CD4-positive, CD25-positive, alpha-beta regulatory T cell (primary cell): Measurements from ENCODE around the gene ARID5A. TPM values are rescaled to one million over a fixed set of nuclear protein-coding genes. Genes with fewer than 3 reads are reported as not detected.

ENCODE experiments used
- ATAC-seq, 2 donors: fragments of 150-1000 bp; cut with Tn5 transposase; one replicate each; pipeline ENCODE4 v1.10.0; 2021; ENCODE audit warnings: low read depth in 2 of 2, moderate number of reproducible peaks in 2 of 2, moderate library complexity in 1 of 2
- DNase-seq, 3 donors: peaks; one replicate each; pipeline versions ENCODE4 v3.0.0 to v3.0.0-alpha.2; 2012 to 2022; ENCODE audit warnings: mixed read lengths in 1 of 3
- H3K27ac ChIP-seq: one replicate; pipeline ENCODE4 v1.7.0; 2013; ENCODE audit warnings: mild to moderate bottlenecking, low read length; ENCODE audit not compliant: insufficient read depth, poor library complexity, severe bottlenecking
- H3K27me3 ChIP-seq: one replicate; pipeline ENCODE4 v1.7.0; 2013; ENCODE audit warnings: low read length; ENCODE audit not compliant: control insufficient read depth, insufficient read depth
- H3K36me3 ChIP-seq: one replicate; pipeline ENCODE4 v1.7.0; 2013; ENCODE audit warnings: mild to moderate bottlenecking, low read length, moderate library complexity; ENCODE audit not compliant: control insufficient read depth, insufficient read depth
- H3K4me1 ChIP-seq: 2 replicates; pipeline ENCODE4 v1.7.0; 2013; ENCODE audit warnings: mild to moderate bottlenecking, low read length; ENCODE audit not compliant: insufficient read depth, control insufficient read depth, poor library complexity, severe bottlenecking
- H3K4me3 ChIP-seq: one replicate; pipeline ENCODE4 v1.7.0; 2013; ENCODE audit warnings: low read depth, mild to moderate bottlenecking, low read length, moderate library complexity
- H3K9me3 ChIP-seq, 2 experiments: 1 replicate in 1 of 2; 2 replicates in 1 of 2; pipeline ENCODE4 v1.7.0; 2013; ENCODE audit warnings: low read length in 2 of 2, mild to moderate bottlenecking in 1 of 2, moderate library complexity in 1 of 2; ENCODE audit not compliant: control insufficient read depth in 2 of 2
- H3K27ac Mint-ChIP-seq, 3 donors: one replicate each; pipeline ENCODE4 v1.8.0; 2020 to 2022; ENCODE audit warnings: mild to moderate bottlenecking in 3 of 3, mixed read lengths in 3 of 3, moderate library complexity in 2 of 3
- H3K27me3 Mint-ChIP-seq: one replicate; pipeline ENCODE4 v1.8.0; 2022; ENCODE audit warnings: mild to moderate bottlenecking, mixed read lengths
- H3K36me3 Mint-ChIP-seq: one replicate; pipeline ENCODE4 v1.8.0; 2020; ENCODE audit warnings: mixed read lengths
- H3K4me1 Mint-ChIP-seq, 4 donors: one replicate each; pipeline ENCODE4 v1.8.0; 2020 to 2022; ENCODE audit warnings: mixed read lengths in 4 of 4, mild to moderate bottlenecking in 1 of 4
- H3K4me3 Mint-ChIP-seq, 4 donors: one replicate each; pipeline ENCODE4 v1.8.0; 2020 to 2022; ENCODE audit warnings: mild to moderate bottlenecking in 4 of 4, mixed read lengths in 4 of 4, moderate library complexity in 3 of 4
- H3K9me3 Mint-ChIP-seq, 7 donors: one replicate each; pipeline ENCODE4 v1.8.0; 2020 to 2022; ENCODE audit warnings: mixed read lengths in 7 of 7, mild to moderate bottlenecking in 3 of 7, moderate library complexity in 2 of 7
- polyA plus RNA-seq, 4 donors: library from polyadenylated mRNA; unstranded; fragments of 300-500 nt; fragmentation: Illumina TruSeq; gene quantifications; one replicate each; pipeline ENCODE4 v1.2.3, GENCODE V29; 2021
- total RNA-seq: library from RNA; stranded (reverse); gene quantifications from one replicate; pipeline ENCODE4 v1.2.3, GENCODE V29; 2022

ARID5A gene
- total and polyA plus RNA-seq, 5 donors from 2014 or later = 63.5 to 180 (median 82.1) TPM

DNA sequence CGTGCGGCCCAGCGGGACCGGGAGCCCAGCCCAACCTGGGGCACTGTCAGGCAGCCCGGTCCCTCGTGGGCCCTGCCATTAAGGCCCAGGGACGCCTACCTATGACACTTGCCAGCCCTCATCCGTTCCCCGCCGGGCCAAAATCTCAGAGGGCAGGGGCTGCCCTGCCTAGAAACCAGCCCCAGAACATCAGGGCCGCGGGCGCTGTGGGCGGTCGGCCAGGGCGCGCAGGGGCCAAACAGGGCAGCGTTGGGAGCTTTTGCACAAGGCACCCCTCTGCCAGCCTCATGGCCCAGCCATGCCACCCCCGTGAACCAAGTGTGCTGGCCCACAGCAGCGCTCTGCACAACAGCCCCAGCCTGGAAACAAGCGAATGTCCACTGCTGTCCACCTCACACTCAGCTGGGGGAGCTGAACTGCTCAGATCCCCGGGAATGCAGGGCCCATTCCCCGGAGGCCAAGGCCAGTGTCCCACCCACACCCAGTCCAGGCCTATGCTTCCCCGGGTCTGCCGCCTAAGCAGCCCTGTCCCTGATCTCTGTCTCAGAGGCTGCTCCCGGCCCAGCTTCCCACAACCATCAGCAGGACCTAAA is 27.9 kb upstream of the ARID5A start:
- peaks cover 0 to 16% (median 3%) of the 10 kb centered on the region in 4 donors for H3K4me1 Mint-ChIP-seq
- H3K4me3 ChIP-seq = no peak overlapping the region
- no peaks in the 10 kb centered on the region for H3K36me3 ChIP-seq
- H3K9me3 ChIP-seq = no peaks in the 10 kb centered on the region
- no peak for DNase-seq
- no peaks in the 10 kb centered on the region for H3K27me3 ChIP-seq
- H3K9me3 Mint-ChIP-seq = peaks cover 0 to 3% (median 0%) of the 10 kb centered on the region in 7 donors
- no peaks in the 10 kb centered on the region for H3K36me3 Mint-ChIP-seq
- peaks cover 11% of the 10 kb centered on the region for H3K4me1 ChIP-seq
- H3K27me3 Mint-ChIP-seq = peaks cover 6% of the 10 kb centered on the region
- H3K27ac ChIP-seq = no peak overlapping the region
- no peak overlapping the region for H3K4me3 Mint-ChIP-seq
- H3K27ac Mint-ChIP-seq = no peak overlapping the region
- ATAC-seq = no peak

GRCh38 chr2:96509114-96509846 is 27.3 kb upstream of the ARID5A start:
- no peaks in the 10 kb centered on the region for H3K36me3 ChIP-seq
- no peak overlapping the region for H3K27ac ChIP-seq
- Mint-ChIP-seq H3K9me3 (peaks cover 0 to 3% (median 0%) of the 10 kb centered on the region in 7 donors), H3K27me3 (peaks cover 6% of the 10 kb centered on the region), H3K36me3 (no peaks in the 10 kb centered on the region), H3K4me3 (peak overlapping the region in 1 of 4 donors; percentile 29), H3K4me1 (peaks cover 0 to 16% (median 3%) of the 10 kb centered on the region in 4 donors), H3K27ac (no peak overlapping the region)
- peaks cover 11% of the 10 kb centered on the region for H3K4me1 ChIP-seq
- H3K27me3 ChIP-seq = no peaks in the 10 kb centered on the region
- DNase-seq = peak in 2 of 3 donors; percentile 32 to 50
- H3K9me3 ChIP-seq = no peaks in the 10 kb centered on the region
- ATAC-seq = no peak
- H3K4me3 ChIP-seq = no peak overlapping the region

- H3K36me3 ChIP-seq = no peaks in the 10 kb centered on the region
- peaks cover 0 to 16% (median 3%) of the 10 kb centered on the region in 4 donors for H3K4me1 Mint-ChIP-seq
- H3K9me3 Mint-ChIP-seq = peaks cover 0 to 3% (median 0%) of the 10 kb centered on the region in 7 donors
- peaks cover 6% of the 10 kb centered on the region for H3K27me3 Mint-ChIP-seq
- no peak for DNase-seq
- no peaks in the 10 kb centered on the region for H3K27me3 ChIP-seq
- H3K4me3 ChIP-seq = no peak overlapping the region
- H3K36me3 Mint-ChIP-seq = no peaks in the 10 kb centered on the region
- no peak overlapping the region for H3K27ac ChIP-seq
- no peaks in the 10 kb centered on the region for H3K9me3 ChIP-seq
- ATAC-seq = no peak
- H3K4me1 ChIP-seq = peaks cover 11% of the 10 kb centered on the region
- H3K27ac Mint-ChIP-seq = no peak overlapping the region
- peak overlapping the region in 2 of 4 donors; percentile 36 to 64 for H3K4me3 Mint-ChIP-seq
Measured at GRCh38 chr2:96509847-96510230, 26.7 kb upstream of the ARID5A start.

- Mint-ChIP-seq H3K27ac (no peak overlapping the region), H3K36me3 (no peaks in the 10 kb centered on the region), H3K4me1 (peaks cover 0 to 16% (median 3%) of the 10 kb centered on the region in 4 donors), H3K4me3 (no peak overlapping the region), H3K27me3 (peaks cover 6% of the 10 kb centered on the region), H3K9me3 (peaks cover 0 to 3% (median 0%) of the 10 kb centered on the region in 7 donors)
- no peak for ATAC-seq
- no peaks in the 10 kb centered on the region for H3K27me3 ChIP-seq
- H3K9me3 ChIP-seq = no peaks in the 10 kb centered on the region
- H3K4me1 ChIP-seq = peaks cover 11% of the 10 kb centered on the region
- no peak overlapping the region for H3K4me3 ChIP-seq
- H3K36me3 ChIP-seq = no peaks in the 10 kb centered on the region
- DNase-seq = no peak
- no peak overlapping the region for H3K27ac ChIP-seq
Measured at GRCh38 chr2:96510931-96511595, 25.5 kb upstream of the ARID5A start.

DNA sequence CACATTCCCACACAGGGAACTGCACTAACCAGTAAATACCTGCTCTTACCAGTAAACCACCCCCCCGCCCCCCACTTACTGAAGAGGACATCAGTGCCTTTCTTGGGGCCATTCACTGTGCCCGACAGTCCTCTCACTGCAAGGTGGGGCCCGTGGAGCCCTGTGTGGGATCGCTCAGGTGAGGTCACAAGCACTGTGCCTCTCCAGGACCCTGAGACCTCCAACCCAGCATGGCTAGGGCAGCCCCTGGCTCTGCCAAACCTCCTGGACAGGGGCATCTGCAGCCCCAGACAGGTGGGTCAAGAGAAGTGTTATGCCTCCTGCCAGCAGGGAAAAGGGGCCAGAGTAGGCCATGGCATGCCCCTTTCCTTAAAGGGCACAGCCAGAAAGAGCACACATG is 24.7 kb upstream of the ARID5A start:
- H3K36me3 Mint-ChIP-seq = no peaks in the 10 kb centered on the region
- no peak overlapping the region for H3K4me3 Mint-ChIP-seq
- Histone ChIP-seq H3K4me1 (peaks cover 11% of the 10 kb centered on the region), H3K27me3 (no peaks in the 10 kb centered on the region), H3K9me3 (no peaks in the 10 kb centered on the region), H3K36me3 (no peaks in the 10 kb centered on the region), H3K4me3 (no peak overlapping the region), H3K27ac (no peak overlapping the region)
- ATAC-seq (no peak), DNase-seq (no peak)
- no peak overlapping the region for H3K27ac Mint-ChIP-seq
- H3K9me3 Mint-ChIP-seq = peaks cover 0 to 3% (median 0%) of the 10 kb centered on the region in 7 donors
- H3K27me3 Mint-ChIP-seq = peaks cover 6% of the 10 kb centered on the region
- peaks cover 0 to 16% (median 3%) of the 10 kb centered on the region in 4 donors for H3K4me1 Mint-ChIP-seq

DNA sequence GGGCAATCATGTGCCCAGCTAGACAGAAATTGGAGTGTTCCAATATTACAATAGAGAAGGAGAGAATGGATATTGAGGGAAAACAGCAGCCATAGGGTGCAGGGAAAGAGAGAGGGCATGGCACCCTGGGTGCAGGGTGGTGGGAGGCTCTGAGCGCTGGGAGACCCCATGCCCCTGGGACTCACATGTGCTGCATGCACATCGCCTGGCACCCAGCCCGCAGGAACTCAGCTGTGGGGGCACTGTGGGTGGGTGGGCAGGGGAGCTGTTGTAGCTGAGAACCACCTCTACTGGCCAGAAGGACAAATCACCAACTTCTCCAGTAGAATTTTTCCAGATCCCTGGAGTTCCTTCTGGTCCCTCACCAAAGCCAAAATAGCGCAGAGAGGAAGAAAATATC is 24.2 kb upstream of the ARID5A start:
- peaks cover 6% of the 10 kb centered on the region for H3K27me3 Mint-ChIP-seq
- peaks cover 0 to 5% (median 2%) of the 10 kb centered on the region in 7 donors for H3K9me3 Mint-ChIP-seq
- DNase-seq (no peak), ATAC-seq (no peak)
- H3K4me1 Mint-ChIP-seq = peaks cover 0 to 16% (median 5%) of the 10 kb centered on the region in 4 donors
- no peak overlapping the region for H3K27ac ChIP-seq
- no peak overlapping the region for H3K4me3 Mint-ChIP-seq
- H3K36me3 Mint-ChIP-seq = no peaks in the 10 kb centered on the region
- H3K9me3 ChIP-seq = peaks cover 0 to 4% of the 10 kb centered on the region in 2 experiments
- no peak overlapping the region for H3K27ac Mint-ChIP-seq
- H3K4me3 ChIP-seq = no peak overlapping the region
- no peaks in the 10 kb centered on the region for H3K36me3 ChIP-seq
- peaks cover 11% of the 10 kb centered on the region for H3K4me1 ChIP-seq
- H3K27me3 ChIP-seq = no peaks in the 10 kb centered on the region

DNA sequence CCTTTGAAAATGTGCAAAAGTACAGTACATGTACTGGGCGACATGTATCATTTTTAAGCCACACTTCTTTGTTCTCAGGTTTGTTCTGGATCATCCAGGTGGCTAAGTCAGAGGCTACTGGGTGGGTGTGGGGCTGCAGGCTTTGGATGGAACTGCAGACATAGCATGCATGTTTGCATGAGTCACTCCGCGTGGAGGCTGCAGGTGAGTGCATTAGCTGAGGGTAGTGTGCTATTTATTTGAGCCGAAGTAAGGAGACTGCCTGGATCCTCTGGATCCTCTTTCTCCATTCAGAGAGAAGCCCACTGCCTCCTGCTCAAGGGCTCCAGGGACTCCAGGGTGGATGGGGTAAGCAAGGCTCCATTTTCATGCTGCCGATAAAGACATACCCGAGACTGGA is 22.0 kb upstream of the ARID5A start:
- Histone ChIP-seq H3K36me3 (no peaks in the 10 kb centered on the region), H3K9me3 (peaks cover 0 to 4% of the 10 kb centered on the region in 2 experiments), H3K27ac (no peak overlapping the region), H3K4me3 (no peak overlapping the region), H3K4me1 (no peaks in the 10 kb centered on the region), H3K27me3 (no peaks in the 10 kb centered on the region)
- peaks cover 10% of the 10 kb centered on the region for H3K27me3 Mint-ChIP-seq
- peaks cover 0 to 7% (median 2%) of the 10 kb centered on the region in 7 donors for H3K9me3 Mint-ChIP-seq
- H3K27ac Mint-ChIP-seq = no peak overlapping the region
- H3K4me1 Mint-ChIP-seq = peaks cover 0 to 7% (median 2%) of the 10 kb centered on the region in 4 donors
- DNase-seq = no peak
- no peak overlapping the region for H3K4me3 Mint-ChIP-seq
- ATAC-seq = no peak
- no peaks in the 10 kb centered on the region for H3K36me3 Mint-ChIP-seq
